H1 (cell line): ENCODE data around the gene PDGFA. TPM values are rescaled to one million over a fixed set of nuclear protein-coding genes. Genes with fewer than 3 reads are reported as not detected.
A peak's percentile ranks its signal among the peaks of the same experiment; 100 is the strongest.

Source experiments
- CTCF ChIA-PET: fragments of 300-600 bp; sonication (Branson Sonifier 250); formaldehyde crosslinking; loops from one replicate; lab custom pipeline; 2021; ENCODE audit not compliant: partially characterized antibody; lab: Charles Lee
- POLR2A ChIA-PET: fragments of 300-600 bp; sonication (Branson Sonifier 250); formaldehyde crosslinking; loops from one replicate; lab custom pipeline; 2021; ENCODE audit warnings: inconsistent platforms; ENCODE audit not compliant: partially characterized antibody; lab: Charles Lee
- DNase-seq, 2 experiments: peaks; one replicate each; pipeline versions ENCODE4 v3.0.0 to v3.0.0-alpha.2; 2010 to 2022; ENCODE audit warnings: low spot score in 2 of 2, low read depth in 1 of 2, mixed read lengths in 1 of 2
- FAIRE-seq: peaks from 2 replicates; lab custom pipeline; 2011; peaks lifted over from hg19 to GRCh38; lab: Jason Lieb, UNC
- H2AFZ ChIP-seq: 2 replicates; pipeline ENCODE4 v1.8.1; 2012; ENCODE audit warnings: low read length, inconsistent platforms
- H2AK5ac ChIP-seq: 2 replicates; pipeline ENCODE4 v1.6.1; 2013; ENCODE audit warnings: low read depth, low read length
- H2BK120ac ChIP-seq: replicated peaks from 2 replicates; pipeline ENCODE3; 2013; ENCODE audit warnings: low read depth, low read length, inconsistent platforms
- H2BK12ac ChIP-seq: 2 replicates; pipeline ENCODE4 v1.6.1; 2013; ENCODE audit warnings: low read depth, low read length
- H2BK15ac ChIP-seq: 2 replicates; pipeline ENCODE4 v1.6.1; 2013; ENCODE audit warnings: low read length
- H2BK20ac ChIP-seq: 2 replicates; pipeline ENCODE4 v1.6.1; 2013; ENCODE audit warnings: low read length
- H2BK5ac ChIP-seq: 2 replicates; pipeline ENCODE4 v1.6.1; 2013; ENCODE audit warnings: low read depth, low read length
- H3K14ac ChIP-seq: 2 replicates; pipeline ENCODE4 v1.6.1; 2013; ENCODE audit warnings: inconsistent platforms; ENCODE audit not compliant: insufficient read length
- H3K18ac ChIP-seq: 2 replicates; pipeline ENCODE4 v1.6.1; 2013; ENCODE audit warnings: low read length; ENCODE audit errors: extremely low read depth
- H3K23ac ChIP-seq: 2 replicates; pipeline ENCODE4 v1.6.1; 2013; ENCODE audit warnings: inconsistent platforms; ENCODE audit not compliant: insufficient read length
- H3K23me2 ChIP-seq: 2 replicates; pipeline ENCODE4 v1.6.1; 2013; ENCODE audit warnings: low read depth, low read length
- H3K27ac ChIP-seq: 2 replicates; pipeline ENCODE4 v1.6.1; 2011; ENCODE audit warnings: low read depth, low read length, inconsistent platforms
- H3K27me3 ChIP-seq, 4 experiments: replicated peaks in 1 of 4; 1 replicate in 1 of 4; 2 replicates in 3 of 4; pipeline versions ENCODE4 v1.6.1 to v1.8.1; 2011 to 2013; ENCODE audit warnings: low read length in 3 of 4, mild to moderate bottlenecking in 3 of 4, inconsistent platforms in 2 of 4, mixed read lengths in 2 of 4, moderate library complexity in 1 of 4; ENCODE audit not compliant: control insufficient read depth in 3 of 4, insufficient read depth in 3 of 4; ENCODE audit errors: extremely low read depth in 1 of 4
- H3K36me3 ChIP-seq, 4 experiments: 2 replicates each; pipeline versions ENCODE4 v1.6.1 to v1.8.1; 2011 to 2013; ENCODE audit warnings: mild to moderate bottlenecking in 4 of 4, low read length in 3 of 4, moderate library complexity in 2 of 4, control low read depth in 1 of 4, inconsistent platforms in 1 of 4; ENCODE audit not compliant: insufficient read depth in 4 of 4, control insufficient read depth in 2 of 4
- H3K4ac ChIP-seq: replicated peaks from 2 replicates; pipeline ENCODE3; 2013; ENCODE audit warnings: low read length, low read depth, mixed read lengths, inconsistent platforms; ENCODE audit not compliant: insufficient read length
- H3K4me1 ChIP-seq, 4 experiments: replicated peaks in 1 of 4; 1 replicate in 1 of 4; 2 replicates in 3 of 4; pipeline versions ENCODE4 v1.6.1 to v1.8.1; 2011 to 2013; ENCODE audit warnings: low read length in 3 of 4, inconsistent platforms in 2 of 4, mixed read lengths in 1 of 4; ENCODE audit not compliant: insufficient read depth in 4 of 4, control insufficient read depth in 3 of 4
- H3K4me2 ChIP-seq, 2 experiments: 2 replicates each; pipeline versions ENCODE4 v1.6.1 to v1.8.1; 2011 to 2013; ENCODE audit warnings: low read depth in 2 of 2, low read length in 2 of 2, control low read depth in 1 of 2, inconsistent platforms in 1 of 2, mild to moderate bottlenecking in 1 of 2; ENCODE audit not compliant: insufficient read depth in 1 of 2
- H3K4me3 ChIP-seq, 4 experiments: fragments of 200-600, 300-600 bp in 1 of 4; sonication (generic), shearing (Covaris generic), sonication (Bioruptor Twin) in 1 of 4; 2 replicates each; pipeline versions ENCODE4 v1.5.1 to v1.8.1; 2011 to 2016; ENCODE audit warnings: low read length in 4 of 4, low read depth in 3 of 4, control low read depth in 2 of 4, inconsistent platforms in 2 of 4, mild to moderate bottlenecking in 2 of 4, mixed read lengths in 1 of 4, moderate library complexity in 1 of 4; ENCODE audit not compliant: insufficient read depth in 2 of 4; ENCODE audit errors: extremely low read depth in 1 of 4
- H3K56ac ChIP-seq: replicated peaks from 2 replicates; pipeline ENCODE3; 2013; ENCODE audit warnings: low read depth, mild to moderate bottlenecking, mixed read lengths, low read length, inconsistent platforms; ENCODE audit not compliant: insufficient read length
- H3K79me1 ChIP-seq: 2 replicates; pipeline ENCODE4 v1.6.1; 2013; ENCODE audit warnings: low read depth, low read length, control low read depth
- H3K79me2 ChIP-seq, 2 experiments: 2 replicates each; pipeline versions ENCODE4 v1.6.1 to v1.8.1; 2012 to 2013; ENCODE audit warnings: low read length in 2 of 2, mild to moderate bottlenecking in 2 of 2, inconsistent platforms in 1 of 2; ENCODE audit not compliant: insufficient read depth in 2 of 2, control insufficient read depth in 1 of 2
- H3K9ac ChIP-seq, 4 experiments: replicated peaks in 1 of 4; 1 replicate in 1 of 4; 2 replicates in 3 of 4; pipeline versions ENCODE4 v1.6.1 to v1.8.1; 2011 to 2013; ENCODE audit warnings: low read depth in 3 of 4, low read length in 3 of 4, control low read depth in 2 of 4, mild to moderate bottlenecking in 2 of 4, moderate library complexity in 2 of 4, inconsistent platforms in 1 of 4; ENCODE audit errors: extremely low read depth in 1 of 4
- H3K9me3 ChIP-seq, 2 experiments: 2 replicates each; pipeline versions ENCODE4 v1.6.1 to v1.8.1; 2012 to 2013; ENCODE audit warnings: mild to moderate bottlenecking in 2 of 2, moderate library complexity in 2 of 2, control low read depth in 1 of 2, inconsistent platforms in 1 of 2, low read depth in 1 of 2, low read length in 1 of 2, mixed read lengths in 1 of 2; ENCODE audit not compliant: insufficient read depth in 2 of 2
- H4K20me1 ChIP-seq, 2 experiments: replicated peaks in 1 of 2; 2 replicates each; pipeline versions ENCODE3 to v1.8.1; 2011 to 2013; ENCODE audit warnings: inconsistent platforms in 2 of 2, low read length in 2 of 2, mild to moderate bottlenecking in 1 of 2; ENCODE audit not compliant: insufficient read depth in 2 of 2, control insufficient read depth in 1 of 2
- H4K5ac ChIP-seq: 2 replicates; pipeline ENCODE4 v1.6.1; 2013; ENCODE audit warnings: low read length, low read depth, mixed read lengths, inconsistent platforms; ENCODE audit not compliant: insufficient read length
- H4K8ac ChIP-seq: 2 replicates; pipeline ENCODE4 v1.8.0; 2013; ENCODE audit warnings: mild to moderate bottlenecking, moderate library complexity, low read length, inconsistent platforms; ENCODE audit not compliant: insufficient read depth; ENCODE audit errors: extremely low read depth
- H4K91ac ChIP-seq: replicated peaks from 2 replicates; pipeline ENCODE3; 2013; ENCODE audit warnings: low read length, mixed read lengths, inconsistent platforms; ENCODE audit not compliant: insufficient read length
- NRF1 ChIP-seq: IDR thresholded peaks from 2 replicates; pipeline ENCODE4 v1.6.1; 2011; ENCODE audit warnings: mild to moderate bottlenecking, low read depth, low read length, improper control_type of control experiment
- RAD21 ChIP-seq, 2 experiments: IDR thresholded peaks in 1 of 2; conservative IDR thresholded peaks in 1 of 2; 2 replicates each; pipeline ENCODE4 v1.6.1; 2011; ENCODE audit warnings: low read depth in 2 of 2, low read length in 2 of 2, improper control_type of control experiment in 1 of 2, inconsistent platforms in 1 of 2, mild to moderate bottlenecking in 1 of 2, moderate library complexity in 1 of 2
- WGBS, 2 experiments: shearing (Covaris generic) in 1 of 2; methylation state at CpG; one replicate each; pipeline versions ENCODE4 v1.1.6 to v1.1.7; 2013 to 2015; ENCODE audit warnings: low lambda C conversion rate in 2 of 2, mixed read lengths in 2 of 2, inconsistent platforms in 1 of 2, low coverage in 1 of 2, missing lambda C conversion rate in 1 of 2; ENCODE audit not compliant: insufficient replicate concordance in 2 of 2, insufficient coverage in 1 of 2, insufficient read length in 1 of 2; ENCODE audit errors: extremely low coverage in 1 of 2, missing lambda C conversion rate in 1 of 2; 5-methylcytosine and 5-hydroxymethylcytosine counted together
- polyA plus RNA-seq, 7 experiments: library from polyadenylated mRNA; depleted of rRNA in 3 of 7; stranded (reverse) in 5 of 7; unstranded in 2 of 7; fragments of >200 nt in 5 of 7; fragments of 200-250 nt in 2 of 7; gene quantifications; 1 replicate in 5 of 7; 2 replicates in 1 of 7; 4 replicates in 1 of 7; pipeline versions ENCODE4 v1.2.1 to v1.2.3, GENCODE V29; 2011 to 2013; ENCODE audit warnings: missing spikeins in 2 of 7, mixed read lengths in 2 of 7
- total RNA-seq: library from RNA; stranded (reverse); fragmentation: NEBNext Ultra II Directional; extraction: Animal tissue kit (Norgen Biotek cat#: 25700); gene quantifications from 2 replicates; pipeline ENCODE4 v1.2.1, GENCODE V29; 2021

PDGFA gene
- total and polyA plus RNA-seq, 2 of the 8 experiments (the other 6 are each of a cell fraction or from before 2014, with no cell fraction given), result 21.1 to 43.0 TPM

DNA sequence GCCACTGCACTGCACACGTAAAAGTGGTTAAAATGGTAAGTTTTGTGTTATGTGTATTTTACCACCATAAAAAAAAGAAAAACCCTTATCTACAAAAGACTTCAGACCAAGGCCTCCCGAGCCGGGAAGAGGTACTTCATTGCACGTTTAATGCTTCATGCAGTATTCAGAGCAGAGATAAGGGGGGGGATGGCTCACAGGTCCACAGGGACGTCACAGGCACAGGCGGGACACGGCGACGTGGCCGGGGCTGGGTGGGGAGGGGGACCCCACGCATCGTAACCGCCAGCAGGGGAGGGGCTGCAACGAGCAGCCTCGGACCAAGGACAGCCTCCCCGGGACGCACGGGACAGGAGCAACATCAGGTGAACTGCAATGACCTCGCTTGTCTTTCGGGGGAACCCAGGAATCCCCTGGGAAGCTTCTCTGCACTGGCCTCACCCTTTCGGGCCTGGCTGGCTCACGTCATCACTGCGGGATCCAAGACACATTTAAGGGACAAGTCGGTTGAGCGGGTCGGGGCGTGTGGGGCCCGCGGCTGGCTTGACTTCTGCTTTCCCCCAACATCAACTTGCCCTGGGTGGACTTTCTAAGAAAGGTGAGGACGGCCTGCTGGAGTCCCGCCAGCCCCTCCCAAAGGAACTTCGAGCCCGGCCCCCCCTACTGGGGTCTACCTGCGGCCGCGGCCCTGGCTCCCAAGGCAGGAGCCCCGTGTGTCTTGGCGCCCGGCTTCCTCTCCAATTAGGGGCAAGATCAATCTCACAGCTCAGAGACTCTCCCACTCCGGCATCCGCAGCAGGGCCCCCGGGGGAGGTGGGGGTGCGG is 29.6 kb upstream of the PDGFA start:
- Histone ChIP-seq H2BK5ac (no peak overlapping the region), H3K4me3 (no peak overlapping the region), H4K8ac (peak overlapping the region; percentile 28; the same call in 1 of the 2 replicates), H3K56ac (no peak overlapping the region), H3K4ac (no peak overlapping the region), H3K79me2 (no peaks in the 10 kb centered on the region), H2AK5ac (no peak overlapping the region), H4K5ac (no peak overlapping the region), H3K14ac (no peak overlapping the region), H3K4me2 (no peak overlapping the region), H2BK20ac (no peak overlapping the region), H3K27me3 (no peaks in the 10 kb centered on the region), H2BK15ac (no peak overlapping the region), H3K27ac (no peak overlapping the region), H3K36me3 (peaks cover 0 to 8% (median 0%) of the 10 kb centered on the region in 4 experiments; a peak in 1 of 8 replicates), H3K23me2 (no peaks in the 10 kb centered on the region), H3K18ac (no peak overlapping the region; the same call in 1 of the 2 replicates), H2AFZ (no peak overlapping the region), H3K79me1 (no peaks in the 10 kb centered on the region), H3K9me3 (peaks cover 0 to 3% of the 10 kb centered on the region in 2 experiments; a peak in 1 of 4 replicates), H4K20me1 (no peaks in the 10 kb centered on the region), H2BK12ac (no peak overlapping the region), H2BK120ac (no peak overlapping the region), H3K4me1 (no peaks in the 10 kb centered on the region), H4K91ac (no peak overlapping the region), H3K9ac (no peak overlapping the region), H3K23ac (no peak overlapping the region)
- POLR2A ChIA-PET, result no interaction called here
- no peak for TF ChIP-seq NRF1
- TF ChIP-seq RAD21 (IDR thresholded peaks at IDR 0.05 in 1 of 2, conservative IDR thresholded peaks at IDR 0.05 in 1 of 2; ENCODE audit: low read depth in 2 of 2, low read length in 2 of 2), result no peak
- 91% methylated on average over 22 of the region's 43 CpGs; no CpG with 5 or more reads in 1 of the 2 experiments for WGBS, 2 experiments
- FAIRE-seq (no peak), DNase-seq (no peak)
- CTCF ChIA-PET, result no interaction called here
